A204.1 (cell line): Measurements from ENCODE around the gene SMIM11.

ENCODE experiments used
- FAIRE-seq: peaks from 2 replicates; lab custom pipeline; 2012; peaks lifted over from hg19 to GRCh38; lab: Jason Lieb, UNC

The SMIM11 gene

GRCh38 chr21:34374940-34375618 is at the start of gene SMIM11:
Gene SMIM11, plus strand, starts transcription at chr21:34375507. Its CDS starts 3,998 bp downstream, at chr21:34379505.
- peak; percentile 9 for FAIRE-seq

GRCh38 chr21:34330055-34330454 is 45.3 kb upstream of the SMIM11 start:
- no peak for FAIRE-seq

- FAIRE-seq, result no peak
Observed at GRCh38 chr21:34331726-34332125, 43.6 kb upstream of the SMIM11 start.

- no peak for FAIRE-seq
Observed at GRCh38 chr21:34332347-34332746, 43.0 kb upstream of the SMIM11 start.

- FAIRE-seq, result no peak
Observed at GRCh38 chr21:34333121-34333739, 42.1 kb upstream of the SMIM11 start.

- no peak for FAIRE-seq
Observed at GRCh38 chr21:34335316-34335715, 40.0 kb upstream of the SMIM11 start.

- FAIRE-seq, result no peak
Observed at GRCh38 chr21:34336245-34336644, 39.1 kb upstream of the SMIM11 start.

GRCh38 chr21:34336756-34337391 is 38.4 kb upstream of the SMIM11 start:
- FAIRE-seq, result no peak

GRCh38 chr21:34337741-34338140 is 37.6 kb upstream of the SMIM11 start:
- no peak for FAIRE-seq

- no peak for FAIRE-seq
Observed at GRCh38 chr21:34338226-34338625, 37.1 kb upstream of the SMIM11 start.

- no peak for FAIRE-seq
Observed at GRCh38 chr21:34340061-34340460, 35.2 kb upstream of the SMIM11 start.

- FAIRE-seq, result no peak
Observed at GRCh38 chr21:34342476-34342875, 32.8 kb upstream of the SMIM11 start.

- FAIRE-seq, result no peak
Observed at GRCh38 chr21:34343347-34343746, 32.0 kb upstream of the SMIM11 start.

- FAIRE-seq, result no peak
Observed at GRCh38 chr21:34343838-34344381, 31.4 kb upstream of the SMIM11 start.

- FAIRE-seq, result no peak
Observed at GRCh38 chr21:34344584-34344983, 30.7 kb upstream of the SMIM11 start.

GRCh38 chr21:34345091-34345871 is 30.0 kb upstream of the SMIM11 start:
- no peak for FAIRE-seq

- FAIRE-seq, result no peak
Observed at GRCh38 chr21:34345892-34346291, 29.4 kb upstream of the SMIM11 start.

GRCh38 chr21:34348890-34349519 is 26.3 kb upstream of the SMIM11 start:
- no peak for FAIRE-seq

GRCh38 chr21:34351786-34352241 is 23.5 kb upstream of the SMIM11 start:
- FAIRE-seq, result peak; percentile 77

- FAIRE-seq, result no peak
Observed at GRCh38 chr21:34352556-34352955, 22.8 kb upstream of the SMIM11 start.

- FAIRE-seq, result no peak
Observed at GRCh38 chr21:34353182-34353581, 22.1 kb upstream of the SMIM11 start.

GRCh38 chr21:34354836-34355235 is 20.5 kb upstream of the SMIM11 start:
- FAIRE-seq, result no peak
